ENCODE results near the gene GPX6.

GRCh38 chr6:28545955-28546354 lies 30.4 kb upstream of the GPX6 start:
- TF ChIP-seq CTCF (IDR thresholded peaks at IDR 0.05): no peak
- no peak for TF ChIP-seq POLR2A (IDR thresholded peaks at IDR 0.05)
